ENCODE data around the gene CADM1.

Gene CADM1

DNA sequence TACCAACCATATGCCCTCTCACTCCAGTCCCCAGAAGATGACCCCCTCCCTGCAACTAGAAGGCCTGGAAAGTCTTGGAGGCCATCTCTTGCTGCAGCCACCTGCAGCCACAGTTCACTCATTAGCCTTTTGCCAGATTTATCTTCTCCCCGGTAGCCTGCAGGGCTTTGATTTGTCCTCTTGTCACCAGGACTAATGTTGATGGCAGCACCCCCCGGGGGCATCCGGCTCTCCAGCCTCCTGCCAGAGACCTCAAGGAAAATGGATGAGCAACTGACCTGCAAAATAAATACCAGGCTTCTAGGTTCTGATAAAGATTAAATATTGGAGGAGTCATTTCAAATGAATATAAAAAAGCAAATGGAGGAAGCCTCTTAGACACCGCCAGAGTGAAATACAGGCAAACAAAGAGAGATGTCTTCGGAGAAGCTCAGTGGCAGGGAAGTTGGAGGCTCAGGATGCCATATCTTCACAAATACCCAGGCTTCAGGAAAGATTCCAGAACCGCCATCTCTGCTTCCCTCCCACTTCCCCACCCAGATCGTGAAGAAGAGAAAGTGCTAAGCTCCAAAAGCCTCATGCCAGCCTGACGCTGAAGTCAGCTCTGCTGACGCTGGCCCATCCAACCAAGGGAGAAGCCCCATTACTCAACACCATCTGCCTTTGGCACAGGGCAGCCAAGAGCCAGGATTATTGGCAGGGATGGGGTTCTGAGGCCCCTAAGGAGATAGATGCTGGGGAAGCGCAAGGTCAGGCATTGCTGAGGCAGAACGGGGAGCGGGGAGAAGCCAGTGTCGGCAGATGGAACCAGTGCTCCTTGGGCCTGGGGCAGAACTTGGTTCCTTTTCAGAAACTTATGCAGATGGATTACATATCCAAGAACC, 362.7 kb downstream of the CADM1 start:
- DNase-seq: no peak

DNA sequence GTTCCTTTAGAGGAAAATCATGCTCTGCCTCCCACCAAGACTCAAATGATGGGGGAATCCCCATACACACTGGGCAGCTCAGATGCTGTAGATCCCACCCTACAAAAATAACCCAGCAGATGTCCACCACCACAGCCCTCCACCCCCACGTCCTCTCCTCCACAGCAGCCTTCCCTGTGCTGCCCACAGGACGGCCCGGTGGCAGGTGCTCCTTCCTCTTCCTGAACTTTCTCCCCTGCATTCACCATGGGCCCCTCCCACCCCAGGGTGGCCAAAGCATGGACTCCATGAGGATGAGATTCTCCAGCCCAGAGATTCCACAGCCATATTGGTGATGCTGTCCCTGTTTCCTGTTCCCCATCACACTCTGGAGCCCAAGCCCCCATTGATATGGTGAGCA, 368.3 kb downstream of the CADM1 start:
- no peak for DNase-seq

DNA sequence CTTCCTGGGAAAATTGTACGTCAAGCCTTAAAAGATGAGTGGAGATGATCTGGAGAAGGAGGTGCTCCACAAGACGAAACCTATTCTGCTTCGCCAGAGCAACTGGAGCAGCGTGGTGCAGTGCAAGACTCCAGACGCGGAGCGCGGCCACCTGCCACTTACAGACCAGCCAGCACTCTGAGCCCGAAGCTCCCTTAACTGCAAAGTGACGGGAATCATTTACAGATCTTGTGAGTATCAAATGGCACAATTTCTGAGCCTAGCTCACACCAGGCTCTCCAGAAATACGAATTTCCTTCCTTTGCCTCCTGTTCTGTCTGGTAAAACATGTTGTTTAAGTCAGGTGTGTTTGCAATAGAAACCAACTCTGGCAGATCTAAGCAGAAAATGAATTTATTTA, 369.3 kb downstream of the CADM1 start:
- DNase-seq: no peak

DNA sequence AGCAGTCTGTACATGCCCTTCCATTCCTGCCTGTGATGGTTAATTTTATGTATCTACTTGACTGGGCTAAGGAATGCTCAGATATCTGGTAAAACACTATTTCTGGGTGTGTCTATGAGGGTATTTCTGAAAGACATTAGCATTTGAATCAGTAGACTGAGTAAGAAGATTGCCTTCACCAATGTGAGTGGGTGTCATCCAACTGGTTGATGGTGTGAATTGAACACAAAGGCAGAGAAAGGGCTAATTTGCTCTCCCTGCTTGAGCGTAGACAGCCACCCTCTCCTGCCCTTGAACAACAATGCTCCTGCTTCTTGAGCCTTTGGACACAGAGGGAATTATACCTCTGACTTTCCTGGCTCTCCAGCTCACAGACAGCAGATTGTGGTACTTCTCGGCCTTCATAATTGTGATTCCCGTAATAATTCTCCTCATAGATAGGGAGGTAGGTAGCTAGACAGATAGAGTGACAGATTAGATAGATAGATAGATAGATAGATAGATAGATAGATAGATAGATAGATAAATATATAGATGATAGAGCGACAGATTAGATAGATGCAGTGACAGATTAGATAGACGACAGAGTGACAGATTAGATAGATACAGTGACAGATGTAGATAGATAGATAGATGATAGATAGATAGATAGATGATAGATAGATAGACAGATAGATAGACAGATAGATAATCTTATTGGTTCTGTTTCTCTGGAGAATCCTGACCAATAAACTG, 370.6 kb downstream of the CADM1 start:
- no peak for DNase-seq

DNA sequence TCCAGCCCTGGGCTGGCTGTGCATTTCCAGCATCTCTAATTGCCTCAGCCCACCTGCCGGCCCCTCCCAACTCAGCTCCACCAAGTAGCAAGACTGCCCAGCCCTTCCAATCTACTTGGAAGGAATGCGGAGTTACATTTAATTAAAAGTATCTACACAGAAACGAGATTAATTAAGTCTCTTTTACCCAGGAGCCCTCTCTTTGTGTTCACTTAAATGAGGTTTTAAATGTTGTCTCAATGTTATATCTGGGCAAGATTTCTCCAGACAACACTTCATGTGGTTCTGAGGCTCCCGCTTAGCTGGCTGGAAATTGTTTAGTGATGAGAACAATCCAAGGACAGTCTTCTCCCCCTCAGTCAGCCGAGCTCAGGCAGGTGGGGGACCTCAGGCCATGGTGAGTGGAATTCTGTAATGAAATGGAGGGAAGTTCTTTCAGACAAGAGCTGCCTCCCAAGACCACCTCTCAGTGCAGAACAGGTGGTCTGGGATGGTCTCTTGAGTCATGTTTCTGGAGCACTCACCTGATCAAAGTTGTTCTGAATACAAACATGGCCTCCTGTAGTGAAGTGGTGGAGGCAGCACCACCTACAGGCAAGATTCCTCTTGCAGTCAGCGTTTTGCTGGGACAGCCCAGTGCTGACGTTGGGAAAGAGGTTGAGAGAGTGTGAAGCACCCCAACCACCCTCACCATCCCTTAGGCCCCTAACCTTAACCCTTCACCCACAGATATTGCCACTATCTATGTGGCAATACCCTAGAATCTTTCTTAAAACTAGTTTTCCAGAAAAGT, 371.6 kb downstream of the CADM1 start:
- no peak for DNase-seq

DNA sequence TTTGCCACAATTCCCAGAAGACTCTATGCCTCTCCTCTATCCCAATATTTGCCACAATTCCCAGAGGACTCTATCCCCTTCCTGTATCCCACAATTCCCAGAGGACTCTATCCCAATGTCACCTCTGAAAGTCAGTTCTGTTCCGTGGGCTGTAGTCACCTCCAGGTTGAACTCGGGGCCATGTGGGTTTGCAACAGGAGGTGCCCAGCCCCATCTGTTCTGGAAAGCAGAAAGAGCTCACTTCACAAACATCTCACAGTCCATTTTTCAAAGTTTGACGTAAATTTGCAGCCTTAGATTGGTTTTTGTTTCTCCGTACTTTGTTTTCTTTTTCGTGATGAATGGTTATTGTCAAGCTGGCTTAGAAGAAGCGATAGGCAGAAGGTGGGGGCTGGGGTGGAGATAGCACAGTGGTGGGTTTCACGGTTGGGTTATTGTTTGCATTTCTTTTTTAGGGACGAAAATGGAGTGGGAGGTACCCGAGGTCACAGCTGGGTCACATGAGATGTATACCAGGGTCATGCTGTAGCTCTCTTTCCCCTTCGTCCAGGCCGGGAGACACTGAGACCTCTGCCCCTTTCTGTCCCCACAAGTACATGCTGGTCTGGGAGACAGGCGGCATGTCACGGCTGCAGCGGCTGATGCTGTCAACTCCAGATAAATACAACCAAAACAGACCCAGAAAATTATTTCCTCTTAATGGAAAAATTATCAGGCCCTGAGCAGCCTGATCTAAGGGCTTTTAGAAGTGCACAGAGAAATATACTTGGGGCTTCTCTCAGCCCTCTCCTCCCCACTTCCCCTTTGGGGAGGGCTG, 374.5 kb downstream of the CADM1 start:
- DNase-seq: no peak

DNA sequence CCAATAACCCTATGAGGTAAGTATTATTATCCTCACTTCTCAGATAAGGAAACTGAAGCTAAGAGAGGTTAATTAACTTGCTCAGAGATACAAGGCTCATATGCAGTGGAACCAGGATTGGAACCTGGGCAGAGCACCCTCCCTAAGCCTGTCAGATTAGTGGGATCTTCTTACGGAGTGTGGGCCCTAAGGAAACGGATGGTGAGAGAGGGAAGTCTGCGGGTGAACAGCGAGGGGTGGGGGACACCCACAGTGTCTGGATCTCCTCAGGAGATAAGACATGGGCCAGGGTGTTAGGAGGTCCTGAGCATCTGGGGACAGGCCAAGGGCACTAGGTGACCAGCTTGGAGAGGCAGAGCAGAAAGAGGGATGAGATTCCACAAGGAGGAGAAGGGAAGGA, 376.0 kb downstream of the CADM1 start:
- DNase-seq: no peak

DNA sequence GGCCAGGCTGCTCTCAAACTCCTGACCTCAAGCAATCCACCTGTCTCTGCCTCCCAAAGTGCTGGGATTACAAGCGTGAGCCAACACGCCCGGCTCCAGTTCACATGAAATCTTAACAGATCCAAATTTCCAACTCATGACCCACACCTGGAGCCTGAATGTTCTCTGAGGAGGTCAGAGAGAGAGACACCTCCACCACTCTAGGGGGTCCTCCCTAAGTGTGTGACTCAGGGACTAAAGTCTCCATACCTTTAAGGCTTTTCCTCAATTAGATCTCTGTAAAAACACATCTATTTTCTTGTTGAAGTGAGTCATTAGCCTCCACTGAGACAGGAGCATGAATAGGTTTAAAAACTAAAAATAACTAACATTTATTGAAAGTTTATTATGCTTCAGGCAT, 376.4 kb downstream of the CADM1 start:
- DNase-seq: no peak

DNA sequence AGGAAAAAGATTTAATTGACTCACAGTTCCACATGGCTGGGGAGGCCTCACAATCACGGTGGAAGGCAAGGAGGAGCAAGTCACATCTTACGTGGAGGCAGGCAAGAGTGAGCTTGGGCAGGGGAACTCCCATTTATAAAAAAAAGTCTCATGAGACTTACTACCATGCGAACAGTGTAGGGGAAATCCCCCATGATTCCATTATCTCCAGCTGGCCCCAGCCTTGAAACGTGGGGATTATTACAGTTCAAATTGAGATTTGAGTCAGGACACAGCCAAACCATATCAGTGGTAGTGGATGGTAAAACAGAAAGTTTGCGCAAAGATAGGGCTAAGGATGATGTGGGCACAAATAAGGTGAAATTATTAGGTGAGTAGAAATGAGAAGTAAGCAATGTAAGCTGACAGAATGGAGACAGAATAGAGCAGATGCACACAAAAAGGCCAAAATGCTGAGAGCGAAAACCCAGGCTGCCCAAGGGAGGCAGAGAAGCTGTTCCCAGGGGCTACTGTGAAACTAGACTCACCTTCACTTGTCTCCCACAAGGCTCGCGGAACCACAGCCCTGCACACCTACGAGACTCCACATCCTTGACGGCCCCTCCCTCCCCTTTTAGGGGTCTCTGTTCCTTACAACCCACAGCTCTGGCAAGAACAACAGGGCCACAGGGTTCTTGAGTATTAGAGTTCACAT, 377.6 kb downstream of the CADM1 start:
- no peak for DNase-seq

DNA sequence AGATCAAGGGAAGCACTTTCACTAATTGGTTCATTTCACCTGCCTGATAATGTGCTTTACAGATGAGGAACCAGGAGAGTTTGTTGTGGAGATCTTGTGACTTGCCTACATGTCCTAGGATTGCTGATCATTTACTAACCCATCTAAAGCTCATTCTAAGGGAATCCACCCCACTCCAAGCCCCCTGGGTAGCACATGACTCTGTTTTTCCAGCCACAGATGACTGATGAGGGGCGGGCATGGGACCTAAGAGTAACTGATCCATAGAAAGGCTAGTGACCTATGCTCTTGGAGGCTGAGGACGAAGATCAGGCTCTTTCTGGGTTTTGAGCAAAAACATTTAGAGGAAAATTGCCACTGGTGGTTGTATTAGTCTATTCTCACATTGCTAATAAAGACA, 378.1 kb downstream of the CADM1 start:
- no peak for DNase-seq

DNA sequence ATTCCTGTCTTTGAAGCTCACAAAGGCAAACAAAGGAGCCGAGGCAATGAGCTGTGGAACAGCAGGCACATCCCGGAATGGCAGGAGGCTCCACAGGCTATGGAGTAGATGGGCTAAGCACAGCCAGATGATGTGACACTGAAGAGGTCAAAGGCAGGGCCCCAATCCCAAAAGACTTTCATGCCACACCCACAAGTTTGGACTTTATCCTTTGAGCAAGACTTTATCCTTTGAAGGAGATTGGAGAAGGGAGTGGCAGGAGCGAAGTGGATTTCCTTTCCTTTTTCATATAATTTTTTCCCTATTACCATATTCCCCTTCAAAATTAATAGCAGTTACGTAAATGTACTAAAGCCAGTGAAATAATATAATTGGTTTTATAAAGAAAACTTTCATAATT, 379.4 kb downstream of the CADM1 start:
- DNase-seq: no peak

DNA sequence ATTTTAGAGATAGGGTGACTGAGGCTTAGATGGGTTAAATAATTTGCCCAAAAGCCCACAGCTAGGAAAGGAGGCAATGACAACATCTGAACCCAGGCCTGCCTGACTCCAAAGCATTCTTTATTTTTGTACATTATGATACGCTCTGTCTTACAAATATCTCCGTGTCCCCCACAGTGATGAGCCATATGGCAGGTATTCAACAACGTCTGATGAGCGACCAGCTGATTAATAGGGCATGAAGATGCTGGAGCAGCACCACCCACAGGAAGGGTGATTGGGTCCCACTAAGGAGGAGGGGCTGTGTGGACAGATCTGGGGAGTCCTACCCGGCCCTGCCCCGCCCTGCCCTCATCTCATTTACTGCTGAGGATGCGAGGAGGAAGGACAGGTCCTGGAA, 380.6 kb downstream of the CADM1 start:
- no peak for DNase-seq

DNA sequence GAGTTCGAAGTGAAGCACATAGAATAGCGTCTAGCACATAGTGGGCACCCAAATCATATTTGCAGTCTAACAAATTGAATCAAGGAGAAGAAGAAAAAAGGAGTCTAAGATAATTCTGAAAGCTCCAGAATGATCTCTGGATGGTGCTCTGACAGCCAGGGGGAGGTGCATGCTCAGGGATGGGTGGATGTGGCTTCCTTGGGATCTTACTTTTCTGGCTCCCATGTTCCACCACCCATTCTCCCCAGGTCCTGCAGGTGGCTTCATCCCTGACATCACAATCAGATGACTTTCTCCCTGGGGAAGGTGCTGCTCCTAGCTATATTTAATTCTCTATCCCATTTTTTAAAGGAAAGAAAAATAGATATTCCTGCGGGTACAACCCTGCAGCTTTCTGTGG, 381.9 kb downstream of the CADM1 start:
- no peak for DNase-seq
